ENCODE measurements around the gene DLX5. TPM values are rescaled to one million over a fixed set of nuclear protein-coding genes. Genes with fewer than 3 reads are reported as not detected.

Gene DLX5
- total and polyA plus RNA-seq, 2 donors (not counting 3 experiments of a cell fraction or from before 2014, with no cell fraction given), result not detected

DNA sequence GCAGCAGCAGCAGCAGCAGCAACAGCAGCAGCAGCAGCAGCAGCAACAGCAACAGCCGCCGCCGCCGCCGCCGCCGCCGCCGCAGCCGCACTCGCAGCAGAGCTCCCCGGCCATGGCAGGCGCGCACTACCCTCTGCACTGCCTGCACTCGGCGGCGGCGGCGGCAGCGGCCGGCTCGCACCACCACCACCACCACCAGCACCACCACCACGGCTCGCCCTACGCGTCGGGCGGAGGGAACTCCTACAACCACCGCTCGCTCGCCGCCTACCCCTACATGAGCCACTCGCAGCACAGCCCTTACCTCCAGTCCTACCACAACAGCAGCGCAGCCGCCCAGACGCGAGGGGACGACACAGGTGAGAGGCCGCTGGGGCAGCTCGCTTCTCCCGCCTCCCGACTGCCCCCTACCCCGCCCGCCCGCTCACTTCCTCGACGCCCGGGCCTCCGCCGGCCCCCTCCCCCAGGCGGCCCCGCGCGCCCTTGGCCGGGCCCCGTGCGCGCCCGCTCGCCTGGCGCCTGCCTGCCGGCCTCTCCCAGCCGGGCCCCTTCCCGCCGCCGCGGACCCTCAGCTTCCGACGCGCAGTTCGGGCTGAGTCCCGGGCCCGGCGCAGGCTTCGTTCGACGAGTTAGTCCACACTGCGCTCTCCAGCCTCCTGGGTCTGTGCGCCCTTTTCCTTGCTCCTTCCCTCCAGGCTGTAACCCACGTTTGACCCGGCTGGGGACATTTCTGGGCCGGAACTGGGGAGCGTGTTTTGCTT, 18.4 kb downstream of the DLX5 start:
- CTCF ChIA-PET, result interaction anchor here (0.6 to 1.6 kb wide), 6 partner anchors 9 to 947 kb away, joined by 3 to 5 read pairs (median 4); no protein-coding TSS in a partner anchor
- Histone ChIP-seq H3K27me3 (ENCODE audit: control insufficient read depth in 2 of 2, insufficient read depth in 2 of 2, low read length in 2 of 2) (peaks cover 81 to 94% of the 10 kb centered on the region in 2 experiments), H3K9ac (replicated peaks; ENCODE audit: extremely low read depth, insufficient read depth, low read length) (no peak overlapping the region), H3K27ac (ENCODE audit: insufficient read depth, low read depth, low read length) (no peak overlapping the region), H3K9me1 (replicated peaks; ENCODE audit: control insufficient read depth, extremely low read depth, insufficient read depth, low read length) (no peaks in the 10 kb centered on the region), H4K20me1 (replicated peaks; ENCODE audit: control insufficient read depth, extremely low read depth, insufficient read depth, low read length) (no peaks in the 10 kb centered on the region), H3K79me2 (ENCODE audit: control insufficient read depth, insufficient read depth, low read length) (no peaks in the 10 kb centered on the region), H3K4me1 (ENCODE audit: control insufficient read depth, extremely low read depth, insufficient read depth, low read length) (peaks cover 3% of the 10 kb centered on the region), H3K4me3 (replicated peaks in 1 of 3; ENCODE audit: insufficient read depth in 1 of 3, low read depth in 1 of 3, low read length in 3 of 3) (peak overlapping the region in 1 of 3 experiments; percentile 29), H3K4me2 (ENCODE audit: insufficient read depth, low read length) (no peak overlapping the region), H2AFZ (ENCODE audit: low read depth, low read length) (no peak overlapping the region), H3K9me3 (replicated peaks; ENCODE audit: control insufficient read depth, insufficient read depth, low read length) (no peaks in the 10 kb centered on the region), H3K36me3 (ENCODE audit: control insufficient read depth in 2 of 2, extremely low read depth in 1 of 2, insufficient read depth in 2 of 2, low read length in 2 of 2) (no peaks in the 10 kb centered on the region)
- intact Hi-C loops (cut with micrococcal nuclease), result loop anchor here (2.0 to 5.0 kb wide), 2 partner anchors 17 to 684 kb away; partner anchors contain the start of gene SLC25A13
- DNase-seq (ENCODE audit: low read depth, low spot score) (peak; percentile 29), FAIRE-seq (no peak)
- POLR2A ChIA-PET, result no interaction called here
- TF ChIP-seq EZH2 (IDR thresholded peaks at IDR 0.05; ENCODE audit: borderline replicate concordance, low read depth, low read length, severe bottlenecking) (peak; percentile 97), GATA2 (IDR thresholded peaks at IDR 0.05; ENCODE audit: insufficient read depth, insufficient read length, low read depth, low read length) (no peak), MYC (IDR thresholded peaks at IDR 0.05; ENCODE audit: low read depth, low read length) (no peak), FOS (IDR thresholded peaks at IDR 0.05; ENCODE audit: borderline replicate concordance, insufficient read depth, low read length) (no peak), POLR2AphosphoS5 (IDR thresholded peaks at IDR 0.05; ENCODE audit: insufficient read depth, low read depth, low read length) (no peak), JUN (IDR thresholded peaks at IDR 0.05; ENCODE audit: borderline replicate concordance, insufficient read depth, insufficient read length, low read depth) (no peak), POLR2A (IDR thresholded peaks at IDR 0.05; ENCODE audit: low read depth, low read length) (no peak)
- TF ChIP-seq, protein P1, sequence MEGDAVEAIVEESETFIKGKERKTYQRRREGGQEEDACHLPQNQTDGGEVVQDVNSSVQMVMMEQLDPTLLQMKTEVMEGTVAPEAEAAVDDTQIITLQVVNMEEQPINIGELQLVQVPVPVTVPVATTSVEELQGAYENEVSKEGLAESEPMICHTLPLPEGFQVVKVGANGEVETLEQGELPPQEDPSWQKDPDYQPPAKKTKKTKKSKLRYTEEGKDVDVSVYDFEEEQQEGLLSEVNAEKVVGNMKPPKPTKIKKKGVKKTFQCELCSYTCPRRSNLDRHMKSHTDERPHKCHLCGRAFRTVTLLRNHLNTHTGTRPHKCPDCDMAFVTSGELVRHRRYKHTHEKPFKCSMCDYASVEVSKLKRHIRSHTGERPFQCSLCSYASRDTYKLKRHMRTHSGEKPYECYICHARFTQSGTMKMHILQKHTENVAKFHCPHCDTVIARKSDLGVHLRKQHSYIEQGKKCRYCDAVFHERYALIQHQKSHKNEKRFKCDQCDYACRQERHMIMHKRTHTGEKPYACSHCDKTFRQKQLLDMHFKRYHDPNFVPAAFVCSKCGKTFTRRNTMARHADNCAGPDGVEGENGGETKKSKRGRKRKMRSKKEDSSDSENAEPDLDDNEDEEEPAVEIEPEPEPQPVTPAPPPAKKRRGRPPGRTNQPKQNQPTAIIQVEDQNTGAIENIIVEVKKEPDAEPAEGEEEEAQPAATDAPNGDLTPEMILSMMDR (IDR thresholded peaks at IDR 0.05; ENCODE audit: extremely low read depth in 1 of 2, insufficient read depth in 1 of 2, low read depth in 1 of 2, low read length in 2 of 2), result no peak
- no TSS peak for BruUV-seq (replicated peaks)
- dilution Hi-C loops (cut with MboI; ENCODE audit: extremely low pct_ligation_motif_present, low sequenced_read_pairs), result no loop called here

All from endothelial cell of umbilical vein (primary cell).